ENCODE measurements around the gene KMT2C. TPM values are rescaled to one million over a fixed set of nuclear protein-coding genes. Genes with fewer than 3 reads are reported as not detected.

KMT2C gene
- total and polyA plus RNA-seq, 2 of the 8 experiments (the other 6 are each of a cell fraction or from before 2014, with no cell fraction given) = 9.1 to 40.8 TPM

GRCh38 chr7:152367170-152367569 lies 68.6 kb downstream of the KMT2C start:
- H4K91ac ChIP-seq (replicated peaks; ENCODE audit: insufficient read length, low read length) = no peak overlapping the region
- no peak overlapping the region for H2BK5ac ChIP-seq (ENCODE audit: low read depth, low read length)
- H2BK12ac ChIP-seq (ENCODE audit: low read depth, low read length) = no peak overlapping the region
- no peak for DNase-seq (ENCODE audit: low read depth in 1 of 2, low spot score in 2 of 2)
- no peak overlapping the region for H2AFZ ChIP-seq (ENCODE audit: low read length)
- H3K4ac ChIP-seq (replicated peaks; ENCODE audit: insufficient read length, low read depth, low read length) = no peak overlapping the region
- no peak overlapping the region for H2BK120ac ChIP-seq (replicated peaks; ENCODE audit: low read depth, low read length)
- no peak overlapping the region for H3K14ac ChIP-seq (ENCODE audit: insufficient read length)
- TF ChIP-seq, protein P1, sequence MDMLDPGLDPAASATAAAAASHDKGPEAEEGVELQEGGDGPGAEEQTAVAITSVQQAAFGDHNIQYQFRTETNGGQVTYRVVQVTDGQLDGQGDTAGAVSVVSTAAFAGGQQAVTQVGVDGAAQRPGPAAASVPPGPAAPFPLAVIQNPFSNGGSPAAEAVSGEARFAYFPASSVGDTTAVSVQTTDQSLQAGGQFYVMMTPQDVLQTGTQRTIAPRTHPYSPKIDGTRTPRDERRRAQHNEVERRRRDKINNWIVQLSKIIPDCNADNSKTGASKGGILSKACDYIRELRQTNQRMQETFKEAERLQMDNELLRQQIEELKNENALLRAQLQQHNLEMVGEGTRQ (IDR thresholded peaks at IDR 0.05; ENCODE audit: low read length) = no peak
- TF ChIP-seq NRF1 (IDR thresholded peaks at IDR 0.05; ENCODE audit: low read depth, low read length) = no peak
- no peak for TF ChIP-seq SRF (IDR thresholded peaks at IDR 0.05; ENCODE audit: low read depth, low read length)
- no peak for TF ChIP-seq CTBP2 (IDR thresholded peaks at IDR 0.05; ENCODE audit: borderline replicate concordance, insufficient read depth, insufficient read length, low read length)
- no peak for TF ChIP-seq TAF1 (IDR thresholded peaks at IDR 0.05; ENCODE audit: low read depth, low read length)
- TF ChIP-seq ASH2L (IDR thresholded peaks at IDR 0.05; ENCODE audit: low read length) = no peak
- TF ChIP-seq MAX (IDR thresholded peaks at IDR 0.05) = no peak
- no peak for TF ChIP-seq CREB1 (IDR thresholded peaks at IDR 0.05)
- no peak for TF ChIP-seq POU5F1 (IDR thresholded peaks at IDR 0.05; ENCODE audit: low read depth, low read length)
- FAIRE-seq = no peak
- H2BK15ac ChIP-seq (ENCODE audit: low read length) = no peak overlapping the region
- H4K20me1 ChIP-seq (replicated peaks in 1 of 2; ENCODE audit: control insufficient read depth in 1 of 2, insufficient read depth in 2 of 2, low read length in 2 of 2) = no peaks in the 10 kb centered on the region
- H3K23me2 ChIP-seq (ENCODE audit: low read depth, low read length) = no peaks in the 10 kb centered on the region
- no peak overlapping the region for H3K56ac ChIP-seq (replicated peaks; ENCODE audit: insufficient read length, low read depth, low read length)
- no peaks in the 10 kb centered on the region for H3K9me3 ChIP-seq (ENCODE audit: insufficient read depth in 2 of 2, low read depth in 1 of 2, low read length in 1 of 2)
- H3K9ac ChIP-seq (replicated peaks in 1 of 4; ENCODE audit: extremely low read depth in 1 of 4, low read depth in 3 of 4, low read length in 3 of 4) = no peak overlapping the region
- no peak overlapping the region for H4K5ac ChIP-seq (ENCODE audit: insufficient read length, low read depth, low read length)
- no peak overlapping the region for H2AK5ac ChIP-seq (ENCODE audit: low read depth, low read length)
- no peak overlapping the region for H4K8ac ChIP-seq (ENCODE audit: extremely low read depth, insufficient read depth, low read length)
- peaks cover 13 to 92% of the 10 kb centered on the region in 2 experiments for H3K79me2 ChIP-seq (ENCODE audit: control insufficient read depth in 1 of 2, insufficient read depth in 2 of 2, low read length in 2 of 2)
- H3K27me3 ChIP-seq (replicated peaks in 1 of 4; ENCODE audit: control insufficient read depth in 3 of 4, extremely low read depth in 1 of 4, insufficient read depth in 3 of 4, low read length in 3 of 4) = no peaks in the 10 kb centered on the region
- 78% methylated on average over 8 of the region's 8 CpGs; no CpG with 5 or more reads in 1 of the 2 experiments for WGBS, 2 experiments (ENCODE audit: extremely low coverage in 1 of 2, insufficient coverage in 1 of 2, insufficient read length in 1 of 2, insufficient replicate concordance in 2 of 2, low coverage in 1 of 2, low lambda C conversion rate in 2 of 2, missing lambda C conversion rate in 1 of 2)
- no peak overlapping the region for H2BK20ac ChIP-seq (ENCODE audit: low read length)
- no peak overlapping the region for H3K27ac ChIP-seq (ENCODE audit: low read depth, low read length)
- no peak overlapping the region for H3K18ac ChIP-seq (ENCODE audit: extremely low read depth, low read length)
- peaks cover 9% of the 10 kb centered on the region for H3K79me1 ChIP-seq (ENCODE audit: low read depth, low read length)
- no peaks in the 10 kb centered on the region for H3K36me3 ChIP-seq (ENCODE audit: control insufficient read depth in 2 of 4, insufficient read depth in 4 of 4, low read length in 3 of 4)
- H3K23ac ChIP-seq (ENCODE audit: insufficient read length) = no peak overlapping the region
- H3K4me3 ChIP-seq (ENCODE audit: extremely low read depth in 1 of 4, insufficient read depth in 2 of 4, low read depth in 3 of 4, low read length in 4 of 4) = no peak overlapping the region
- peaks cover 0 to 3% (median under 1%) of the 10 kb centered on the region in 4 experiments; a peak in 2 of 7 replicates for H3K4me1 ChIP-seq (replicated peaks in 1 of 4; ENCODE audit: control insufficient read depth in 3 of 4, insufficient read depth in 4 of 4, low read length in 3 of 4)
- ChIA-PET CTCF (ENCODE audit: partially characterized antibody) (interaction anchor here (1.0 kb wide), 1 partner anchor 14 kb away, joined by 3 read pairs; no protein-coding TSS in a partner anchor), POLR2A (ENCODE audit: partially characterized antibody) (no interaction called here)
- no peak overlapping the region for H3K4me2 ChIP-seq (ENCODE audit: insufficient read depth in 1 of 2, low read depth in 2 of 2, low read length in 2 of 2)

Data from H1 (cell line).